Measurements from ENCODE around the gene SNAP25. TPM values are rescaled to one million over a fixed set of nuclear protein-coding genes. Genes with fewer than 3 reads are reported as not detected.

SNAP25 gene
- total and polyA plus RNA-seq, 7 donors: 0.46 to 19.3 (median 6.8) TPM

GRCh38 chr20:10231290-10231689, 12.7 kb downstream of the SNAP25 start:
- TF ChIP-seq POLR2A (IDR thresholded peaks at IDR 0.05) (no peak), CTCF (IDR thresholded peaks at IDR 0.05) (no peak), POLR2AphosphoS5 (IDR thresholded peaks at IDR 0.05) (no peak)
- no peak overlapping the region for H3K4me3 ChIP-seq
- DNase-seq: no peak
- no peaks in the 10 kb centered on the region for H3K9me3 ChIP-seq
- intact Hi-C loops (cut with DNase I): no loop called here
- no peak overlapping the region for H3K27ac ChIP-seq
- no peaks in the 10 kb centered on the region for H3K36me3 ChIP-seq
- H3K4me1 ChIP-seq: no peaks in the 10 kb centered on the region
- no peaks in the 10 kb centered on the region for H3K27me3 ChIP-seq

- no peaks in the 10 kb centered on the region for H3K9me3 ChIP-seq
- H3K27ac ChIP-seq: no peak overlapping the region
- H3K4me1 ChIP-seq: no peaks in the 10 kb centered on the region
- no peak overlapping the region for H3K4me3 ChIP-seq
- H3K36me3 ChIP-seq: no peaks in the 10 kb centered on the region
- 78 to 79% methylated on average over 10 of the region's 10 CpGs for WGBS, 2 donors
- H3K27me3 ChIP-seq: no peaks in the 10 kb centered on the region
- TF ChIP-seq POLR2AphosphoS5 (IDR thresholded peaks at IDR 0.05): no peak
- TF ChIP-seq CTCF (IDR thresholded peaks at IDR 0.05): no peak
- TF ChIP-seq POLR2A (IDR thresholded peaks at IDR 0.05): no peak
- TF ChIP-seq EP300 (IDR thresholded peaks at IDR 0.05): no peak
- DNase-seq: no peak
- intact Hi-C loops (cut with DNase I): no loop called here
Observed at GRCh38 chr20:10236540-10237533, 18.2 kb downstream of the SNAP25 start.

GRCh38 chr20:10239954-10240353, 21.3 kb downstream of the SNAP25 start:
- no peaks in the 10 kb centered on the region for H3K27me3 ChIP-seq
- TF ChIP-seq CTCF (IDR thresholded peaks at IDR 0.05) (no peak), POLR2AphosphoS5 (IDR thresholded peaks at IDR 0.05) (no peak), EP300 (IDR thresholded peaks at IDR 0.05) (no peak), POLR2A (IDR thresholded peaks at IDR 0.05) (no peak)
- intact Hi-C loops (cut with DNase I): no loop called here
- H3K36me3 ChIP-seq: no peaks in the 10 kb centered on the region
- H3K4me1 ChIP-seq: no peaks in the 10 kb centered on the region
- no peak overlapping the region for H3K4me3 ChIP-seq
- H3K9me3 ChIP-seq: no peaks in the 10 kb centered on the region
- no peak overlapping the region for H3K27ac ChIP-seq
- no peak for DNase-seq
- 21 to 38% methylated on average over 4 of the region's 4 CpGs for WGBS, 2 donors

- intact Hi-C loops (cut with DNase I): no loop called here
- WGBS, 2 donors: 84 to 87% methylated on average over 8 of the region's 8 CpGs
Observed at GRCh38 chr20:10240655-10241054, 22.0 kb downstream of the SNAP25 start.

More at GRCh38 chr20:10240655-10241054, 22.0 kb downstream of the SNAP25 start:
- Histone ChIP-seq H3K27ac (no peak overlapping the region), H3K4me3 (no peak overlapping the region), H3K36me3 (no peaks in the 10 kb centered on the region), H3K4me1 (no peaks in the 10 kb centered on the region), H3K27me3 (no peaks in the 10 kb centered on the region), H3K9me3 (no peaks in the 10 kb centered on the region)
- TF ChIP-seq POLR2AphosphoS5 (IDR thresholded peaks at IDR 0.05) (no peak), POLR2A (IDR thresholded peaks at IDR 0.05) (no peak), EP300 (IDR thresholded peaks at IDR 0.05) (no peak), CTCF (IDR thresholded peaks at IDR 0.05) (no peak)
- DNase-seq: no peak

Measured in sigmoid colon (tissue), 7 donors.